ENCODE measurements around the gene DAAM1.

The DAAM1 gene

GRCh38 chr14:59314953-59315599, 126.6 kb downstream of the DAAM1 start:
- no peak for DNase-seq (ENCODE audit: low spot score)

- DNase-seq (ENCODE audit: low spot score) = no peak
Observed at GRCh38 chr14:59316151-59316830, 127.8 kb downstream of the DAAM1 start.

GRCh38 chr14:59317346-59317745, 128.9 kb downstream of the DAAM1 start:
- DNase-seq (ENCODE audit: low spot score) = no peak

- DNase-seq (ENCODE audit: low spot score) = no peak
Observed at GRCh38 chr14:59317798-59318505, 129.5 kb downstream of the DAAM1 start.

- no peak for DNase-seq (ENCODE audit: low spot score)
Observed at GRCh38 chr14:59318908-59319307, 130.4 kb downstream of the DAAM1 start.

- DNase-seq (ENCODE audit: low spot score) = no peak
Observed at GRCh38 chr14:59320361-59320760, 131.9 kb downstream of the DAAM1 start.

- DNase-seq (ENCODE audit: low spot score) = no peak
Observed at GRCh38 chr14:59320763-59321625, 132.5 kb downstream of the DAAM1 start.

- DNase-seq (ENCODE audit: low spot score) = no peak
Observed at GRCh38 chr14:59321626-59321949, 133.1 kb downstream of the DAAM1 start.

- peak; percentile 48 for DNase-seq (ENCODE audit: low spot score)
Observed at GRCh38 chr14:59325906-59326305, 137.4 kb downstream of the DAAM1 start.

- DNase-seq (ENCODE audit: low spot score) = no peak
Observed at GRCh38 chr14:59328454-59328853, 140.0 kb downstream of the DAAM1 start.

- DNase-seq (ENCODE audit: low spot score) = no peak
Observed at GRCh38 chr14:59330455-59330854, 142.0 kb downstream of the DAAM1 start.

- no peak for DNase-seq (ENCODE audit: low spot score)
Observed at GRCh38 chr14:59331217-59331616, 142.8 kb downstream of the DAAM1 start.

- DNase-seq (ENCODE audit: low spot score) = peak; percentile 84
Observed at GRCh38 chr14:59332727-59333126, 144.3 kb downstream of the DAAM1 start.

- DNase-seq (ENCODE audit: low spot score) = no peak
Observed at GRCh38 chr14:59333235-59333634, 144.8 kb downstream of the DAAM1 start.

GRCh38 chr14:59333668-59334067, 145.2 kb downstream of the DAAM1 start:
- DNase-seq (ENCODE audit: low spot score) = peak; percentile 86

GRCh38 chr14:59334253-59334652, 145.8 kb downstream of the DAAM1 start:
- no peak for DNase-seq (ENCODE audit: low spot score)

- no peak for DNase-seq (ENCODE audit: low spot score)
Observed at GRCh38 chr14:59336098-59336497, 147.6 kb downstream of the DAAM1 start.

- DNase-seq (ENCODE audit: low spot score) = no peak
Observed at GRCh38 chr14:59336706-59337105, 148.2 kb downstream of the DAAM1 start.

GRCh38 chr14:59337141-59337611, 148.7 kb downstream of the DAAM1 start:
- DNase-seq (ENCODE audit: low spot score) = peak; percentile 43

GRCh38 chr14:59338761-59339160, 150.3 kb downstream of the DAAM1 start:
- DNase-seq (ENCODE audit: low spot score) = no peak

- no peak for DNase-seq (ENCODE audit: low spot score)
Observed at GRCh38 chr14:59339524-59340330, 151.3 kb downstream of the DAAM1 start.

Data from AG20443 (cell line).